Transverse colon (tissue), 4 donors: Measurements from ENCODE around the gene MAP2K5.

Experiments
- CTCF ChIP-seq, 5 experiments: fragments of 200-600 bp in 3 of 5; fragments of 450-650 bp in 2 of 5; sonication (generic) in 3 of 5; IDR thresholded peaks; 1 replicate in 2 of 5; 2 replicates in 3 of 5; pipeline ENCODE4 v1.5.1; 2016 to 2017; ENCODE audit warnings: antibody characterized with exemption in 5 of 5, inconsistent platforms in 3 of 5, mild to moderate bottlenecking in 2 of 5, moderate library complexity in 1 of 5
- EP300 ChIP-seq: sonication (generic); formaldehyde crosslinking; IDR thresholded peaks from one replicate; pipeline ENCODE4 v1.6.1; 2017; ENCODE audit warnings: antibody characterized with exemption, low read depth
- POLR2A ChIP-seq: fragments of 450-650 bp; IDR thresholded peaks from one replicate; pipeline ENCODE4 v1.6.1; 2016; ENCODE audit warnings: antibody characterized with exemption, mild to moderate bottlenecking, moderate library complexity
- POLR2AphosphoS5 ChIP-seq, 3 donors: sonication (generic); formaldehyde crosslinking; IDR thresholded peaks; one replicate each; pipeline ENCODE4 v1.6.1; 2016; ENCODE audit warnings: antibody characterized with exemption in 3 of 3

DNA sequence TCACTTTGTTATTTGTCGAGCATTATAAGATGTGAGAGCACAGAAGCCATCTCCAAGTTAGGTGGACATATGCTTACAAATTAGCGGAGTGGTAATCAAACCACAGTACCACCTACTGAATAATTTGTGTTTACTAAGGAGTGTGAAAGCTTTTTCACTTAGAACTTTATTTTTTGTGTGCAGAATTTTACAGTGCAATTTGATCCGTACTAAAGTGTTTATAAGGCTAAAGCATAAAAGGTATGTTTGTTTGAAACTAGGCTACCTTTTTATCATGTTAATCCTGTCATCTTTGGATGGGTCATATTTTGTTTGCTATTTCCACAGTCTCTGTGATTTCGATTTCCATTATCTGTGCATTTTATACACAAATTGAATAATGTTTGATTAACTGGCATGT, 37.5 kb downstream of the MAP2K5 start:
- TF ChIP-seq CTCF (IDR thresholded peaks at IDR 0.05) = no peak
- TF ChIP-seq POLR2A = no peak
- no peak for TF ChIP-seq EP300
- TF ChIP-seq POLR2AphosphoS5 (IDR thresholded peaks at IDR 0.05) = no peak
